ENCODE results near the gene HSPA1L.

DNA sequence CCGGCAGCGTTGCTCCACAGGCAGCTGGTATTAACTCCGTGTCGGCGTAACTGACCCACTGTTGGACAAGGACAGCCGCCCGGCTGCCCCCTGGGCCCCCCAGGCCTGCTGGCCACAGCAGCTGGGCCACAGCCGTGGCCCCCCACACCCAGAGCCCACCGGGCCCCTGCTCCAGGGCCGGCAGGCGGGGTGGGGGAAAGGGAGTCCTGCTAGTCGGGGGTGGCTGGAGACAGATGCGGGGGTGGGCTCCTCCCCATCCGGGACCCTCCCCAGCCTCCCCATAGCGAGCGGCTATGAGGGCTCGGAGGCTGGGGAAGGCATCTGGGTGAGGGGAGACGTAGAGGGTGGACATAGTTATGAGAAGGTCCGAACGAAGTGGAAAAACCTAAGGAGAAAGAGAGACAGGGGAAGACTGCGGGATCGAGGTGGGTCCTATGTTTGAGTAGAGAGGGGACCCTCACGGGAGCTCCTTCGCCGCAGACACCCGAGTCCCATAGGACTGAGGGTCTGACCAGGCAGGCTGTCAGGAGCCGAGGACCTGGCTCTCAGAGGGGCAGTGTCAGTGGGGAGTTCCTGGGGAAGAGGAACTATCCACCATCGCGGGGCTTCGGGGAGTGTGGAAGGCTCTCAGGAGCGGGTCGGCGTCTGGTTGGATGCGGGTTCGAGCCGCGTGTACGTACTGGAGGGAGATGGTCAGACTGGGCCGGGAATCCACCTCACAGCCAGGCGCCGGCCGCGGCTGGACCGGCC lies 20.0 kb downstream of the HSPA1L start:
- TF ChIP-seq, protein P1, sequence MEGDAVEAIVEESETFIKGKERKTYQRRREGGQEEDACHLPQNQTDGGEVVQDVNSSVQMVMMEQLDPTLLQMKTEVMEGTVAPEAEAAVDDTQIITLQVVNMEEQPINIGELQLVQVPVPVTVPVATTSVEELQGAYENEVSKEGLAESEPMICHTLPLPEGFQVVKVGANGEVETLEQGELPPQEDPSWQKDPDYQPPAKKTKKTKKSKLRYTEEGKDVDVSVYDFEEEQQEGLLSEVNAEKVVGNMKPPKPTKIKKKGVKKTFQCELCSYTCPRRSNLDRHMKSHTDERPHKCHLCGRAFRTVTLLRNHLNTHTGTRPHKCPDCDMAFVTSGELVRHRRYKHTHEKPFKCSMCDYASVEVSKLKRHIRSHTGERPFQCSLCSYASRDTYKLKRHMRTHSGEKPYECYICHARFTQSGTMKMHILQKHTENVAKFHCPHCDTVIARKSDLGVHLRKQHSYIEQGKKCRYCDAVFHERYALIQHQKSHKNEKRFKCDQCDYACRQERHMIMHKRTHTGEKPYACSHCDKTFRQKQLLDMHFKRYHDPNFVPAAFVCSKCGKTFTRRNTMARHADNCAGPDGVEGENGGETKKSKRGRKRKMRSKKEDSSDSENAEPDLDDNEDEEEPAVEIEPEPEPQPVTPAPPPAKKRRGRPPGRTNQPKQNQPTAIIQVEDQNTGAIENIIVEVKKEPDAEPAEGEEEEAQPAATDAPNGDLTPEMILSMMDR (IDR thresholded peaks at IDR 0.05), result no peak
- TF ChIP-seq POLR2A (IDR thresholded peaks at IDR 0.05), result no peak

All from lower leg skin (tissue), 3 donors.